GM12864 (cell line): Measurements from ENCODE around the gene SYS1.

Experiments
- DNase-seq: peaks from one replicate; pipeline ENCODE4 v3.0.0-alpha.2; 2011; ENCODE audit warnings: low read depth
- H3K4me3 ChIP-seq: 2 replicates; pipeline ENCODE4 v1.5.1; 2011; ENCODE audit warnings: mild to moderate bottlenecking, low read depth, low read length, control low read depth
- TF ChIP-seq, protein P1 (sequence below): IDR thresholded peaks from 2 replicates; pipeline ENCODE4 v1.5.1; 2011; ENCODE audit warnings: low read depth, mild to moderate bottlenecking, moderate library complexity, low read length, control low read depth, inconsistent platforms; ENCODE audit errors: missing control alignments

The SYS1 gene

DNA sequence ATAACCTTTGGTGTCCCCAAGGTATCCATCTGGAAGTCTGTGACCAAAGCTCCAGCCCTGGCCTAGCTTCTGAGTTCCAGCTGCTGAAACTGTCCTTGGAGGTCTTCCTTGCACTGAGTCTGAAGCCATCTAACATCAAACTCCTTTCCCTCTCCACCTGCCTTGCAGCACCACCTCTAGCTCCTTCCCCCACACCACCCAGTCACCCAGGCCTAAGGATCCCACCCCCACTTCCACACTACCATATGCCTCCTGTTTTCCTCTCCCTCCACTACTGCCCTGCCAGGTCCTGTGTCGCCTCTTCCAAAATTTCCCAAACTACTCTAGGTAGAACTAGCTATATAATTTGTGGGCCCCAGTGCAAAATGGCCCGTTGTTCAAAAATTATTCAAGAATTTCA, 44.0 kb upstream of the SYS1 start:
- no peak overlapping the region for H3K4me3 ChIP-seq
- TF ChIP-seq, protein P1, sequence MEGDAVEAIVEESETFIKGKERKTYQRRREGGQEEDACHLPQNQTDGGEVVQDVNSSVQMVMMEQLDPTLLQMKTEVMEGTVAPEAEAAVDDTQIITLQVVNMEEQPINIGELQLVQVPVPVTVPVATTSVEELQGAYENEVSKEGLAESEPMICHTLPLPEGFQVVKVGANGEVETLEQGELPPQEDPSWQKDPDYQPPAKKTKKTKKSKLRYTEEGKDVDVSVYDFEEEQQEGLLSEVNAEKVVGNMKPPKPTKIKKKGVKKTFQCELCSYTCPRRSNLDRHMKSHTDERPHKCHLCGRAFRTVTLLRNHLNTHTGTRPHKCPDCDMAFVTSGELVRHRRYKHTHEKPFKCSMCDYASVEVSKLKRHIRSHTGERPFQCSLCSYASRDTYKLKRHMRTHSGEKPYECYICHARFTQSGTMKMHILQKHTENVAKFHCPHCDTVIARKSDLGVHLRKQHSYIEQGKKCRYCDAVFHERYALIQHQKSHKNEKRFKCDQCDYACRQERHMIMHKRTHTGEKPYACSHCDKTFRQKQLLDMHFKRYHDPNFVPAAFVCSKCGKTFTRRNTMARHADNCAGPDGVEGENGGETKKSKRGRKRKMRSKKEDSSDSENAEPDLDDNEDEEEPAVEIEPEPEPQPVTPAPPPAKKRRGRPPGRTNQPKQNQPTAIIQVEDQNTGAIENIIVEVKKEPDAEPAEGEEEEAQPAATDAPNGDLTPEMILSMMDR = no peak
- no peak for DNase-seq

DNA sequence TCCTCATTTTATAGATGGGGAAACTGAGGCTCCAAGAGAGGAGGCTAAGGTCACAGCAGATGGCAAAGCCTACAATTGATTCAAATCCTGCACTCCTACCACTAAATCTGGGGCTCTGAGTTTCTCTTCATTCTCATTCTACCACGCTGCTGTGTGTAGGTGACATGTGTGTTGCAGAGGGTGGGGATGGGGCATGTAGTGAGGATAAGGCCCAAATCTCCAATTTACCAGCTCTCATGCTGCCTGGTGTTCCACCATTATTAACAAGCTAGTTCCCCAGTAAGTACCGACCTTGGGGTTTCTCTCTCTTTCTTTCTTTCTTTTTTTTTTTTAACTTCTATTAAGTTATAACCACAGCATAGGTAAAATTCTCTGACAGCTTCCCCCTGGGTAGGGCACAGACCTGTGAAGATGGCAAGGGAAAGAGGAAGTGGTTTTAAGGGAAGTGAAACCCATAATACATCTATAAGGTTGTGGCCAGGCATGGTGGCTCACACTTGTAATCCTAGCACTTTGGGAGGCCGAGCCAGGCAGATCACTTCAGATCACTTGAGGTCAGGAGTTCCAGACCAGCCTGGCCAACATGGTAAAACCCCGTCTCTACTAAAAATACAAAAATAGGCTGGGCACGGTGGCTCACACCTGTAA, 41.9 kb upstream of the SYS1 start:
- H3K4me3 ChIP-seq = no peak overlapping the region
- TF ChIP-seq, protein P1 = no peak
- peak; percentile 56 for DNase-seq

- TF ChIP-seq, protein P1 = peak; percentile 25
- no peak overlapping the region for H3K4me3 ChIP-seq
- no peak for DNase-seq
These were observed 40.0 kb upstream of the SYS1 start for GRCh38 chr20:45322952-45323383.

- H3K4me3 ChIP-seq = no peak overlapping the region
- TF ChIP-seq, protein P1 = no peak
- DNase-seq = no peak
These were observed 39.2 kb upstream of the SYS1 start for GRCh38 chr20:45323731-45324130.

- TF ChIP-seq, protein P1 = no peak
- DNase-seq = no peak
- no peak overlapping the region for H3K4me3 ChIP-seq
These were observed 37.6 kb upstream of the SYS1 start for GRCh38 chr20:45325371-45325770.

- no peak overlapping the region for H3K4me3 ChIP-seq
- TF ChIP-seq, protein P1 = no peak
- DNase-seq = no peak
These were observed 34.5 kb upstream of the SYS1 start for GRCh38 chr20:45328451-45328850.
